ENCODE data around the gene AMFR.

- TF ChIP-seq SIN3A (IDR thresholded peaks at IDR 0.05; ENCODE audit: borderline replicate concordance, insufficient read depth, low read length) (no peak), POLR2AphosphoS5 (IDR thresholded peaks at IDR 0.05; ENCODE audit: low read depth, low read length) (no peak), TAF1 (IDR thresholded peaks at IDR 0.05; ENCODE audit: borderline replicate concordance, insufficient read depth, low read length) (no peak)
Observed at GRCh38 chr16:56363781-56364565, 61.4 kb downstream of the AMFR start.
